Parathyroid adenoma (tissue), 2 donors: ENCODE data around the gene AADACL2.
"Not testable (repeated sequence)": the region's sequence is repeated elsewhere in the genome, so short reads cannot be mapped to it uniquely, and the experiment has no call there.

ENCODE experiments used
- H2AFZ ChIP-seq: fragments of 300-600 bp; sonication (generic); one replicate; pipeline ENCODE4 v1.7.0; 2017; ENCODE audit warnings: antibody characterized with exemption, mild to moderate bottlenecking
- H3K27ac ChIP-seq: fragments of 300-600 bp; sonication (generic); one replicate; pipeline ENCODE4 v1.7.0; 2017
- H3K27me3 ChIP-seq: fragments of 300-600 bp; sonication (generic); one replicate; pipeline ENCODE4 v1.7.0; 2017; ENCODE audit warnings: low read length; ENCODE audit not compliant: control insufficient read depth, insufficient read depth
- H3K36me3 ChIP-seq: fragments of 300-600 bp; sonication (generic); one replicate; pipeline ENCODE4 v1.7.0; 2017; ENCODE audit warnings: low read length; ENCODE audit not compliant: control insufficient read depth, insufficient read depth
- H3K4me1 ChIP-seq: fragments of 300-600 bp; sonication (generic); one replicate; pipeline ENCODE4 v1.7.0; 2017; ENCODE audit warnings: control low read depth
- H3K4me2 ChIP-seq: fragments of 300-600 bp; sonication (generic); one replicate; pipeline ENCODE4 v1.7.0; 2017; ENCODE audit warnings: low read length
- H3K4me3 ChIP-seq: fragments of 300-600 bp; sonication (generic); one replicate; pipeline ENCODE4 v1.7.0; 2017; ENCODE audit warnings: low read depth, low read length
- H3K79me2 ChIP-seq: fragments of 300-600 bp; sonication (generic); one replicate; pipeline ENCODE4 v1.7.0; 2017; ENCODE audit warnings: control low read depth
- H3K9ac ChIP-seq: fragments of 300-600 bp; sonication (generic); one replicate; pipeline ENCODE4 v1.7.0; 2017; ENCODE audit warnings: mild to moderate bottlenecking
- H3K9me3 ChIP-seq: fragments of 300-600 bp; sonication (generic); one replicate; pipeline ENCODE4 v1.7.0; 2017; ENCODE audit warnings: low read length; ENCODE audit not compliant: control insufficient read depth
- TF ChIP-seq, protein P1 (sequence below): fragments of 300-600 bp; sonication (generic); IDR thresholded peaks from one replicate; pipeline ENCODE4 v1.7.0; 2017; ENCODE audit warnings: antibody characterized with exemption, mild to moderate bottlenecking
- donor health status: primary hyperparathyroidism.

AADACL2 gene

DNA sequence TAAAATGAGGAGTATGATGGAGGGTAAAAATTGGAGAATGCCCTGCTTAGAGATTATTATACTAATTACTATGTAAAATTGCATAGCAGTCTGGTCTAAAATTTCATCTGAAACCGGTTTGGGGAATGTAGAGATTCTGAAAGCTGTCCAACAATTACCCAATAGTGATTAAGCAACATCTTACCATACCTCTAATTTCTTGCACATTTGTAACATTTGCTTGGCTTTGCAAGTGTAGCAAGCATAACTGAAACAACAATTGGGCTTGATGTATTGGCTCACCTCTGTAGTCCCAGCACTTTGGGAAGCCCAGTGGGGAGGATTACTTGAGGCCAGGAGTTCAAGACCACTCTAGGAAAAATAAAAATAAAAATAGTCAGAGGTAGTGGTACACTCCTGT is 17.4 kb downstream of the AADACL2 start:
- H3K36me3 ChIP-seq, result no peaks in the 10 kb centered on the region
- no peak overlapping the region for H2AFZ ChIP-seq
- H3K4me2 ChIP-seq, result no peak overlapping the region
- no peaks in the 10 kb centered on the region for H3K27me3 ChIP-seq
- H3K4me1 ChIP-seq, result no peaks in the 10 kb centered on the region
- H3K27ac ChIP-seq, result no peak overlapping the region
- H3K79me2 ChIP-seq, result no peaks in the 10 kb centered on the region
- H3K4me3 ChIP-seq, result no peak overlapping the region
- H3K9ac ChIP-seq, result no peak overlapping the region
- TF ChIP-seq, protein P1, sequence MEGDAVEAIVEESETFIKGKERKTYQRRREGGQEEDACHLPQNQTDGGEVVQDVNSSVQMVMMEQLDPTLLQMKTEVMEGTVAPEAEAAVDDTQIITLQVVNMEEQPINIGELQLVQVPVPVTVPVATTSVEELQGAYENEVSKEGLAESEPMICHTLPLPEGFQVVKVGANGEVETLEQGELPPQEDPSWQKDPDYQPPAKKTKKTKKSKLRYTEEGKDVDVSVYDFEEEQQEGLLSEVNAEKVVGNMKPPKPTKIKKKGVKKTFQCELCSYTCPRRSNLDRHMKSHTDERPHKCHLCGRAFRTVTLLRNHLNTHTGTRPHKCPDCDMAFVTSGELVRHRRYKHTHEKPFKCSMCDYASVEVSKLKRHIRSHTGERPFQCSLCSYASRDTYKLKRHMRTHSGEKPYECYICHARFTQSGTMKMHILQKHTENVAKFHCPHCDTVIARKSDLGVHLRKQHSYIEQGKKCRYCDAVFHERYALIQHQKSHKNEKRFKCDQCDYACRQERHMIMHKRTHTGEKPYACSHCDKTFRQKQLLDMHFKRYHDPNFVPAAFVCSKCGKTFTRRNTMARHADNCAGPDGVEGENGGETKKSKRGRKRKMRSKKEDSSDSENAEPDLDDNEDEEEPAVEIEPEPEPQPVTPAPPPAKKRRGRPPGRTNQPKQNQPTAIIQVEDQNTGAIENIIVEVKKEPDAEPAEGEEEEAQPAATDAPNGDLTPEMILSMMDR, result no peak
- no peaks in the 10 kb centered on the region for H3K9me3 ChIP-seq

DNA sequence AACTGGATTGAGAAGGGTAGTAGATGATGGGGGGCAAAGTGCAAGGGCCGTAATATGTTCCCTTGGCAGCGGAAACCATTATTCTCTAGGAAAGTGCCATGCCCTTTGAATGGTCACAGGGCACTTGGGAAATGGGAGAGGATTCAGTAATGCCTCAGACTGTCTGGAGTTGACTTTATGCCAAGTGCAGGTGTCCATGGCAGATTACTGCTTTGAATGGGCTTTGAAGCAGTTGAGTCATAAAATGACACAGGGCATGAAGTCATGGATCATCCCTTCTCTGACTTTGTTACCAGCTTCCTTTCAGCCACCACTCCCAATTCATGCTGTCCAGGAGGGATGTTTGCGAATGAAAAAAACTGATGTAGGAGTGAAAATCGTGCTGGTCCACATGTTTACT is 20.1 kb downstream of the AADACL2 start:
- Histone ChIP-seq H3K27ac (no peak overlapping the region), H3K79me2 (no peaks in the 10 kb centered on the region), H2AFZ (no peak overlapping the region), H3K9ac (no peak overlapping the region), H3K4me2 (no peak overlapping the region), H3K4me3 (no peak overlapping the region), H3K9me3 (no peaks in the 10 kb centered on the region), H3K4me1 (no peaks in the 10 kb centered on the region), H3K27me3 (no peaks in the 10 kb centered on the region), H3K36me3 (no peaks in the 10 kb centered on the region)
- TF ChIP-seq, protein P1, result no peak

- Histone ChIP-seq H3K36me3 (no peaks in the 10 kb centered on the region), H3K4me2 (no peak overlapping the region), H3K27ac (no peak overlapping the region), H3K9me3 (no peaks in the 10 kb centered on the region), H2AFZ (no peak overlapping the region), H3K4me3 (no peak overlapping the region), H3K9ac (no peak overlapping the region), H3K4me1 (no peaks in the 10 kb centered on the region), H3K79me2 (no peaks in the 10 kb centered on the region), H3K27me3 (no peaks in the 10 kb centered on the region)
- TF ChIP-seq, protein P1, result no peak
Measured at GRCh38 chr3:151761581-151761980, 27.9 kb downstream of the AADACL2 start.

- H3K27me3 ChIP-seq, H3K79me2 ChIP-seq, H2AFZ ChIP-seq, H3K9me3 ChIP-seq, H3K27ac ChIP-seq, H3K4me3 ChIP-seq, H3K36me3 ChIP-seq, H3K4me1 ChIP-seq, H3K4me2 ChIP-seq, H3K9ac ChIP-seq: not testable (repeated sequence)
Measured at GRCh38 chr3:151764699-151765098, 31.0 kb downstream of the AADACL2 start.

GRCh38 chr3:151765685-151766084 is 32.0 kb downstream of the AADACL2 start:
- H3K4me1 ChIP-seq, result no peaks in the 10 kb centered on the region
- H3K4me2 ChIP-seq, result no peak overlapping the region
- no peaks in the 10 kb centered on the region for H3K79me2 ChIP-seq
- no peaks in the 10 kb centered on the region for H3K36me3 ChIP-seq
- no peak overlapping the region for H2AFZ ChIP-seq
- no peak overlapping the region for H3K9ac ChIP-seq
- no peak overlapping the region for H3K4me3 ChIP-seq
- TF ChIP-seq, protein P1, result no peak
- H3K9me3 ChIP-seq, result no peaks in the 10 kb centered on the region
- no peaks in the 10 kb centered on the region for H3K27me3 ChIP-seq
- H3K27ac ChIP-seq, result no peak overlapping the region
